Liver (tissue), 9 donors: ENCODE measurements around the gene PLB1. TPM values are rescaled to one million over a fixed set of nuclear protein-coding genes. Genes with fewer than 3 reads are reported as not detected.

Experiments
- DNase-seq: peaks from one replicate; pipeline ENCODE4 v3.0.0-alpha.2; 2017; ENCODE audit warnings: low spot score
- H3K27ac ChIP-seq, 2 donors: one replicate each; pipeline ENCODE4 v1.7.0; 2013; ENCODE audit warnings: inconsistent platforms in 2 of 2, low read length in 2 of 2, control low read depth in 1 of 2, low read depth in 1 of 2, mild to moderate bottlenecking in 1 of 2
- H3K27me3 ChIP-seq, 4 donors: one replicate each; pipeline versions ENCODE4 v1.6.1 to v1.7.0; 2013; ENCODE audit warnings: low read length in 3 of 4, inconsistent platforms in 1 of 4, mild to moderate bottlenecking in 1 of 4, moderate library complexity in 1 of 4; ENCODE audit not compliant: control insufficient read depth in 4 of 4, insufficient read depth in 4 of 4
- H3K36me3 ChIP-seq, 4 donors: one replicate each; pipeline versions ENCODE4 v1.6.1 to v1.7.0; 2013; ENCODE audit warnings: low read length in 3 of 4, mild to moderate bottlenecking in 3 of 4, low read depth in 1 of 4, moderate library complexity in 1 of 4; ENCODE audit not compliant: control insufficient read depth in 4 of 4, insufficient read depth in 3 of 4
- H3K4me1 ChIP-seq, 4 donors: one replicate each; pipeline versions ENCODE4 v1.6.1 to v1.7.0; 2013; ENCODE audit warnings: low read length in 3 of 4, mild to moderate bottlenecking in 3 of 4, moderate library complexity in 1 of 4; ENCODE audit not compliant: control insufficient read depth in 4 of 4, insufficient read depth in 4 of 4
- H3K4me3 ChIP-seq, 3 donors: one replicate each; pipeline versions ENCODE4 v1.6.1 to v1.7.0; 2013; ENCODE audit warnings: low read length in 3 of 3, control low read depth in 1 of 3, low read depth in 1 of 3, mild to moderate bottlenecking in 1 of 3
- H3K9ac ChIP-seq, 2 donors: one replicate each; pipeline ENCODE4 v1.7.0; 2013; ENCODE audit warnings: low read length in 2 of 2, mild to moderate bottlenecking in 2 of 2, moderate library complexity in 2 of 2, control low read depth in 1 of 2, low read depth in 1 of 2
- H3K9me3 ChIP-seq, 4 donors: one replicate each; pipeline versions ENCODE4 v1.6.1 to v1.7.0; 2013; ENCODE audit warnings: low read length in 3 of 4; ENCODE audit not compliant: control insufficient read depth in 4 of 4
- CTCF ChIP-seq: fragments of 150-350 bp; IDR thresholded peaks from 2 replicates; pipeline ENCODE4 v1.5.1; 2017; ENCODE audit warnings: improper control_type of control experiment, low read depth, low read length; ENCODE audit not compliant: missing input control
- FOXA1 ChIP-seq: IDR thresholded peaks from 2 replicates; pipeline ENCODE4 v1.6.1; 2016; ENCODE audit warnings: antibody characterized with exemption
- FOXA2 ChIP-seq: IDR thresholded peaks from 2 replicates; pipeline ENCODE4 v1.6.1; 2016; ENCODE audit warnings: antibody characterized with exemption
- GABPA ChIP-seq, 2 donors: IDR thresholded peaks in 1 of 2; conservative IDR thresholded peaks in 1 of 2; 2 replicates each; pipeline ENCODE4 v1.6.1; 2016; ENCODE audit warnings: antibody characterized with exemption in 2 of 2, mild to moderate bottlenecking in 1 of 2, moderate library complexity in 1 of 2
- HNF4A ChIP-seq, 2 donors: conservative IDR thresholded peaks; 2 replicates each; pipeline ENCODE4 v1.6.1; 2016; ENCODE audit warnings: antibody characterized with exemption in 2 of 2, mild to moderate bottlenecking in 2 of 2
- JUND ChIP-seq, 2 donors: IDR thresholded peaks; 2 replicates each; pipeline ENCODE4 v1.6.1; 2016; ENCODE audit warnings: antibody characterized with exemption in 2 of 2
- NR2F2 ChIP-seq: IDR thresholded peaks from 2 replicates; pipeline ENCODE4 v1.6.1; 2016; ENCODE audit warnings: antibody characterized with exemption
- RAD21 ChIP-seq, 2 donors: IDR thresholded peaks; 2 replicates each; pipeline ENCODE4 v1.6.1; 2016; ENCODE audit warnings: antibody characterized with exemption in 2 of 2, mild to moderate bottlenecking in 2 of 2
- RXRA ChIP-seq, 2 donors: IDR thresholded peaks; 2 replicates each; pipeline ENCODE4 v1.6.1; 2017 to 2018; ENCODE audit warnings: antibody characterized with exemption in 2 of 2, mild to moderate bottlenecking in 1 of 2
- TAF1 ChIP-seq: conservative IDR thresholded peaks from 2 replicates; pipeline ENCODE4 v1.6.1; 2016; ENCODE audit warnings: antibody characterized with exemption, mild to moderate bottlenecking
- YY1 ChIP-seq: IDR thresholded peaks from 2 replicates; pipeline ENCODE4 v1.6.1; 2016; ENCODE audit warnings: antibody characterized with exemption, mild to moderate bottlenecking
- WGBS: extraction: QIAGEN DNeasy Blood & Tissue Kit; methylation state at CpG from one replicate; pipeline ENCODE4 v1.1.7; 2013; 5-methylcytosine and 5-hydroxymethylcytosine counted together
- polyA plus RNA-seq, 2 donors: library from polyadenylated mRNA; stranded (reverse) in 1 of 2; unstranded in 1 of 2; fragments of 200-250 nt in 1 of 2; fragments of >200 nt in 1 of 2; fragmentation: Nextera tagmentation in 1 of 2; extraction: Ambion mirVana in 1 of 2; gene quantifications; one replicate each; pipeline versions ENCODE4 v1.2.1 to v1.2.3, GENCODE V29; 2013 to 2015
- total RNA-seq, 2 donors: library from RNA; depleted of rRNA; stranded (reverse); fragments of >200 nt; gene quantifications; one replicate each; pipeline ENCODE4 v1.2.3, GENCODE V29; 2014
- TF ChIP-seq, protein P1 (sequence below): IDR thresholded peaks from 2 replicates; pipeline ENCODE4 v1.6.1; 2016; ENCODE audit warnings: antibody characterized with exemption, mild to moderate bottlenecking
- TF ChIP-seq, protein P2 (sequence below): IDR thresholded peaks from 2 replicates; pipeline ENCODE4 v1.6.1; 2016; ENCODE audit warnings: antibody characterized with exemption
- donor health status: healthy.
- donor health status: healthy.
- donor health status: healthy.
- donor health status: healthy.
- donor health status: healthy.

Gene PLB1
- total and polyA plus RNA-seq, 4 donors = 0.58 to 4.5 (median 1.6) TPM

- DNase-seq = no peak
- H3K4me3 ChIP-seq = no peak overlapping the region
- H3K27me3 ChIP-seq = no peaks in the 10 kb centered on the region
- no peaks in the 10 kb centered on the region for H3K9me3 ChIP-seq
- TF ChIP-seq YY1 (no peak), FOXA1 (no peak), RXRA (IDR thresholded peaks at IDR 0.05) (no peak), JUND (IDR thresholded peaks at IDR 0.05) (no peak), CTCF (no peak), GABPA (IDR thresholded peaks at IDR 0.05 in 1 of 2, conservative IDR thresholded peaks at IDR 0.05 in 1 of 2) (no peak), NR2F2 (no peak), HNF4A (conservative IDR thresholded peaks at IDR 0.05) (no peak), RAD21 (IDR thresholded peaks at IDR 0.05) (no peak)
- TF ChIP-seq, protein P1, sequence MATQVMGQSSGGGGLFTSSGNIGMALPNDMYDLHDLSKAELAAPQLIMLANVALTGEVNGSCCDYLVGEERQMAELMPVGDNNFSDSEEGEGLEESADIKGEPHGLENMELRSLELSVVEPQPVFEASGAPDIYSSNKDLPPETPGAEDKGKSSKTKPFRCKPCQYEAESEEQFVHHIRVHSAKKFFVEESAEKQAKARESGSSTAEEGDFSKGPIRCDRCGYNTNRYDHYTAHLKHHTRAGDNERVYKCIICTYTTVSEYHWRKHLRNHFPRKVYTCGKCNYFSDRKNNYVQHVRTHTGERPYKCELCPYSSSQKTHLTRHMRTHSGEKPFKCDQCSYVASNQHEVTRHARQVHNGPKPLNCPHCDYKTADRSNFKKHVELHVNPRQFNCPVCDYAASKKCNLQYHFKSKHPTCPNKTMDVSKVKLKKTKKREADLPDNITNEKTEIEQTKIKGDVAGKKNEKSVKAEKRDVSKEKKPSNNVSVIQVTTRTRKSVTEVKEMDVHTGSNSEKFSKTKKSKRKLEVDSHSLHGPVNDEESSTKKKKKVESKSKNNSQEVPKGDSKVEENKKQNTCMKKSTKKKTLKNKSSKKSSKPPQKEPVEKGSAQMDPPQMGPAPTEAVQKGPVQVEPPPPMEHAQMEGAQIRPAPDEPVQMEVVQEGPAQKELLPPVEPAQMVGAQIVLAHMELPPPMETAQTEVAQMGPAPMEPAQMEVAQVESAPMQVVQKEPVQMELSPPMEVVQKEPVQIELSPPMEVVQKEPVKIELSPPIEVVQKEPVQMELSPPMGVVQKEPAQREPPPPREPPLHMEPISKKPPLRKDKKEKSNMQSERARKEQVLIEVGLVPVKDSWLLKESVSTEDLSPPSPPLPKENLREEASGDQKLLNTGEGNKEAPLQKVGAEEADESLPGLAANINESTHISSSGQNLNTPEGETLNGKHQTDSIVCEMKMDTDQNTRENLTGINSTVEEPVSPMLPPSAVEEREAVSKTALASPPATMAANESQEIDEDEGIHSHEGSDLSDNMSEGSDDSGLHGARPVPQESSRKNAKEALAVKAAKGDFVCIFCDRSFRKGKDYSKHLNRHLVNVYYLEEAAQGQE = no peak
- TF ChIP-seq, protein P2, sequence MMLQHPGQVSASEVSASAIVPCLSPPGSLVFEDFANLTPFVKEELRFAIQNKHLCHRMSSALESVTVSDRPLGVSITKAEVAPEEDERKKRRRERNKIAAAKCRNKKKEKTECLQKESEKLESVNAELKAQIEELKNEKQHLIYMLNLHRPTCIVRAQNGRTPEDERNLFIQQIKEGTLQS = no peak
- 77% methylated on average over 5 of the region's 5 CpGs for WGBS
- no peaks in the 10 kb centered on the region for H3K36me3 ChIP-seq
- no peak overlapping the region for H3K9ac ChIP-seq
- no peak overlapping the region for H3K27ac ChIP-seq
- no peaks in the 10 kb centered on the region for H3K4me1 ChIP-seq
Observed at GRCh38 chr2:28580078-28580477, 84.2 kb downstream of the PLB1 start.

DNA sequence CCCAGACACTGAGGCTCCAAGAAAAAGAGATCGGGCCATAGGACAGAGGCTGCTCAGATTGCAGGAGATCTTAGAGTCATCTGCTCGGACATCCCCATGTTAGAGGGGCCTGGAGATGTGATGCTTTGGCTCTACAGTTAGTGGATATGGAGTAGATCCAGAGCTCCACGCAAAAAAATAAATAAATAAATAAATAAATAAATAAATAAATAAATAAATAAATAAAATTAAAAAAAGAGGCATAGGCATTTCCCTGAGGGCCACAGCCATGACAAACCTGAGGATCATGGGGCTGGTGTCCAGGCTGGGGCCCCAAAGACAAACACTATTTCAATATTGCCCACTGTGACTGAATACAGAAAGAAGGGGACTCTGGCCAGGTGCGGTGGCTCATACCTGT lies 85.5 kb downstream of the PLB1 start:
- H3K27ac ChIP-seq = no peak overlapping the region
- WGBS = 94% methylated on average over 4 of the region's 4 CpGs
- DNase-seq = no peak
- no peaks in the 10 kb centered on the region for H3K9me3 ChIP-seq
- H3K9ac ChIP-seq = no peak overlapping the region
- H3K4me1 ChIP-seq = no peaks in the 10 kb centered on the region
- H3K36me3 ChIP-seq = no peaks in the 10 kb centered on the region
- H3K4me3 ChIP-seq = no peak overlapping the region
- H3K27me3 ChIP-seq = no peaks in the 10 kb centered on the region
- TF ChIP-seq FOXA2 = no peak
- TF ChIP-seq TAF1 = no peak
- TF ChIP-seq YY1 = no peak
- TF ChIP-seq FOXA1 = no peak
- TF ChIP-seq CTCF = no peak
